HG03565 (cell line): ENCODE results near the gene FKBP2.

Experiments used
- ATAC-seq: cut with Tn5 transposase; IDR thresholded peaks from one replicate; pipeline ENCODE4 v1.9.1; 2021; ENCODE audit warnings: mild to moderate bottlenecking, moderate library complexity; ENCODE audit not compliant: unreplicated experiment

The FKBP2 gene

DNA sequence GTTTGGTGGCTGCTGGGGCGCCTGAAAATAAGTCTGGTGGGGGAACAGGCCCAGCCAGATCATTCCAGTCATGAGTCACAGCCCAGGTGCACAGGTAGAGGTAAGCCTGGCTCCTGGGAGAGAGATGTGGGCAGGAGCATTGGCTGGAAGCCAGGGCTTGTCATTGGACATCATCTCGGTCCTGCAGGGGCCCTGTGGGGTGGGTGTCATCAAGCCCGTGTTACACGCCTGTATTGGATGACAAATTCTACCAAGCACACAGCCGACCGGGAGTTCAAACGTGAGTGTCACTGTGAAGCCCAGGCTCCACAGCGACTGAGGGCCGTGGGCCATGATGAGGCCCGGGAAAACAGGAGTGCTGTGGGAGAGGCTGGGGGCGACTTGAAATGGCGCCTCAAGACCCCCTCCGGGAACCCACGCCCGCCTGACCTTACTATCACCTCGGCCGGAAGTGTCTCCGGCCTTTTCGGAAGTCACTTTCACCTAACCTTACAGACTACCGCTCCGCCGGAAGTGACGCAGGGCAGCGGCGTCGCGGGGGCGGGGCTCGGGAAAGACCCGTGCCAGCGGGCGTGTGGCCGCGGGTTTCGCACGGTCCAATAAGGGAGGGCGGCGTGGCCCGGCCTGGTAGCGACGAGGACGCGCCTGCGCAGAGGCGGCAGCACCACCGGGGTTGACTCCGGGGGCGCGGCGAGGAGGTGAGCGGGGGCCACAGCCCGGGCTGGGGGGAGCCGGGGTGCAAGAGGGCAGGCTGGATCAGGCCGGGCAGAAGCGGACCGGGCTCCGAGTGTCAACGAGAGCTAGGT is at the start of gene FKBP2:
FKBP2 (plus strand) TSS at position 661 of the 806 bp plus-strand sequence. CDS start 1,293 bp downstream, outside the sequence.
- ATAC-seq: peak; percentile 45

DNA sequence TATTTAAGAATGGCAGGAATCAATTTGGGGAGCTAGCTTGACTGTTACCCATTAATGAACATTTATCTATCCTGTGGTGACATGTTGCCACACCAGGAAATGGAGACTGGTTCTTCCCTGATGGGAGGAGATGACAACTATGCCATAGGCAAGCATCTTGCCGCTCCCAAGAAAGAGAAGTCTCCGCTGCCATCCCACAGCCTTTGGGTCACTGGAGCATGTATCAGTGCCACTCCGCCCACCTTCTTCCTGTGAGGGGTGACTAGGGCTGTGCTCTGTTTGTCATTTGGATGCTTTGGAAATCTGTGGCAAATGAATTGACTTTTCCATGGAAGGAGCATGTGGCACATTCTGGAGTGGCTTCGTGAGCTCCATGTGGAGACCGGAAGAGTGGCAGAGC is 48.5 kb upstream of the FKBP2 start:
- ATAC-seq: no peak

DNA sequence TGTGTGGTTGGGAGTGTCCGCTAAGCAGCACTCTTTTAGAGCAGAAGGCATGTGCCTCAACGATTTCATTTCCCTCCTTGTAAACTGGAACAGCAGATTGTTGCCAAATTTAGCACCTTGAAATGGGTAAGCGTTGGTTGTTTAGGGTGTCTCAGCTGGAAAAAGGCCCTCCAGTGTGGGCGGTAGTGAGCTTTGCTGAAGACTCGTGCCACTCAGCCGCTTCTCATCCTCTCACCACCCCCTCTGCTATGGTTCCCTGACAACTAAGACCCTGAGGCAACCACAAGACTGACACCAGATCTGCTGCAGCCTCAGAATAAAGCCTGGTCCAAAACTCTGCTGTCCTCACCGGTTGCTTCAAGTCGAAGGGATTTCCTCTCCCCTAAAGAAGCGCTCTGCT is 44.3 kb upstream of the FKBP2 start:
- no peak for ATAC-seq

DNA sequence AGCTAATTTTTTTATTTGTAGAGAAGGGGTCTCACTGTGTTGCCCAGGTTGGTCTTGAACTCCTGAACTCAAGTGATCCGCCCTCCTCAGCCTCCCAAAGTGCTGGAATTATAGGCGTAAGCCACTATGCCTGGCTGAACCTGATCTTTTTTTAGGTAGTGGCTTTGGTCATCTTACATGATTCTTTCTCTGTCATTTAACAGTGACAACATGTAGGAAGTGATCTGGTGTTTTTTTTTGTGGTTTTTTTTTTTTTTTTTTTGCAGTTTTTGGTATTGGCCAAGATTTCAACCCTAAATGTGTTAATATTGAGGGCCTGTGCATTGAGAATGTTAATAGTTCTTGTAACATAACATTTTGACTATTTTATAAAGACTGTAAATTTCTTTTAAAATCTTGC is 42.4 kb upstream of the FKBP2 start:
- ATAC-seq: no peak

DNA sequence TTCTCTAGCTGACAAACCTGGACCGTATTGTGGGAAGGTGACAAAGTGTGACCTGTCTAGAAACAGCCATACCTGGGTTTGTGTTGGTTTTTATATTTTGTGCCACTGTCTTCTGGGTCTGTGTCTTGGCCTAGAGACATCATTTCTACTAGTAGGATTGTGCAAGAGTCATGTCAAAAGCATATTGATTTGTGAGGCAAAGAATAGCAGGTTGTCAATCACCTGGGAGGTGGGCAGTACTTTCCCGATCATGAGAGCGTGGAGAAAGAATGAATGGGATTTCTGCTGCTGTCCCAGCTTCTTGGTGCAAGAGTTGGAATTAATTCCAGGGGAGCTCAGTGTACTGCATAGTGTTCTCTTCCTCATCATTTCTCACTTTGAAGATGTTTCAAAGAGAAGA is 39.4 kb upstream of the FKBP2 start:
- no peak for ATAC-seq

DNA sequence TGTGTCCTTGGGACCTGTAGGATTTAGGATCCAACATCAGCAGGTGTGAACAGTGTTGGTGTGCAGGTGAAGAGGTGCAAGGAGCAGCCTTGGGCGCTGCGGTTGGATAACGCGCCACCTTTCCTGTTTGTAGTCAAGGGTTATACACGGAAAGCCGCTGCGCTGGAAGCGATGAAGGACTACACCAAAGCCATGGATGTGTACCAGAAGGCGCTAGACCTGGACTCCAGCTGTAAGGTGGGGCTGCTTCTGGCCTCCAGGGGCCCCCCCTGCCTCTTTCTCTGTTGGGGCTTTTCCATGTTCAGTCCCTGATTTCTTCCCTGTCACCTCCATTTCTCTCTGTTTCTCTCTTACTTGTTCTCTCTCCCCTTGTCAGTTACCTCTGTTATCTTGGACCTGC is 37.9 kb upstream of the FKBP2 start:
- no peak for ATAC-seq

DNA sequence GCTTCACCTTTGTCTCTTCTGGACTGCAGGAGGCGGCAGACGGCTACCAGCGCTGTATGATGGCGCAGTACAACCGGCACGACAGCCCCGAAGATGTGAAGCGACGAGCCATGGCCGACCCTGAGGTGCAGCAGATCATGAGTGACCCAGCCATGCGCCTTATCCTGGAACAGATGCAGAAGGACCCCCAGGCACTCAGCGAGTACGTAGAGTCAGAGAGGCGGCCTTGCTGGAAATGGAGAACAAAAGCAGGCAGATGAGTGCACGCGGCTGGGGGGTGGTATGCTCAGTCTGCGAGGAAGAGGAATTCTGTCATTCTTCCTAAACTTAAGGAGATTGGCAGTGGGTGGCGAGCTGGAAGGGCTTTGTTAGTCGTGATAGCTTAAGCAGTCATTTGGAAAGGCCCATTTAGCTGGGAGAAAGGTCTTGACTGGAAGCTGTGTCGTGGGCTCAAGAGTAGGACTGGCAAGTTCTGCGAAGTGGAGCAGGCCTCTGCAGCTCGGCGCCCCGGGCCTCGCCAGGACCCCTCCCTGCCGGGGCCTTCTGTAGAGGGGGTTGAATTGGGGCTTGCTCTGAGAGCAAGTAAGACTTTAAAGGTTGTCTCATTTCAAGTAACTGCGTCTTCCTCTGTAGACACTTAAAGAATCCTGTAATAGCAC is 37.3 kb upstream of the FKBP2 start:
- no peak for ATAC-seq

DNA sequence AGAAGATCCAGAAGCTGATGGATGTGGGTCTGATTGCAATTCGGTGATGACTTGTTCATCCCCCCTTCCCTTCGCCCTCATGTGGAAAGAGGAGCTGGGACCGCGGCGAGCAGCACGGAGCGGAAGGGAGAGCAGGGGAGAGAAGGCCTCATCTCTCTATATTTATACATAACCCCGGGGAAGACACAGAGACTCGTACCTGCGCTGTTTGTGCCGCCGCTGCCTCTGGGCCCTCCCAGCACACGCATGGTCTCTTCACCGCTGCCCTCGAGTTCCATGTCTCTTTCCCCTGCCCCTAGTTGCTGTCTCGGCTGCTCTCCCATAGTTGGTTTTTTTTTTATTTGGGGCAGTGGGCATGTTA is 36.8 kb upstream of the FKBP2 start:
- ATAC-seq: no peak

DNA sequence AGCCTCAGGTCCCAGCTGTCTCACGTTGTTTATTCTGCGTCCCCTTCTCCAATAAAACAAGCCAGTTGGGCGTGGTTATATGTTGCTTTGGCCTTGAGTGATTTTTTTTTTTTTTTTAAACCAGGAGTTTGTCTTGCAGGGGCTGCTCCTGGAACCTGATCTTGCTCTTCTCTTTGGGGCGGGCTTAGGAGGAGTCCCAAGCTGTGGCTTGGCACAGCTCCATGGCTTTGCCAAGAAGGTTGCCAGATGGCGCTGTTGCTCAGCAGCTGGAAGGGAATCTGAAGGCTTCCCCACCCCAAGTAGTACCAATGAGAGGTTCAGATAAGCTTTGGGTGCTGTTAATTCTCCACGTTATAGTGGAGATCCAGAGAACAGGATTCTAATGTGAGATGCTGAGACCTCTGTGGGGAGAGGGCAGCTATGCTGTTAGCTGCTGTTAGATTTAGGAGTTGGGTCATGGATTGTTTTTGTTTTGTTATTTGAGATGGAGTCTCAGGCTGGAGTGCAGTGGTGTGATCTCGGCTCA is 36.4 kb upstream of the FKBP2 start:
- ATAC-seq: no peak

DNA sequence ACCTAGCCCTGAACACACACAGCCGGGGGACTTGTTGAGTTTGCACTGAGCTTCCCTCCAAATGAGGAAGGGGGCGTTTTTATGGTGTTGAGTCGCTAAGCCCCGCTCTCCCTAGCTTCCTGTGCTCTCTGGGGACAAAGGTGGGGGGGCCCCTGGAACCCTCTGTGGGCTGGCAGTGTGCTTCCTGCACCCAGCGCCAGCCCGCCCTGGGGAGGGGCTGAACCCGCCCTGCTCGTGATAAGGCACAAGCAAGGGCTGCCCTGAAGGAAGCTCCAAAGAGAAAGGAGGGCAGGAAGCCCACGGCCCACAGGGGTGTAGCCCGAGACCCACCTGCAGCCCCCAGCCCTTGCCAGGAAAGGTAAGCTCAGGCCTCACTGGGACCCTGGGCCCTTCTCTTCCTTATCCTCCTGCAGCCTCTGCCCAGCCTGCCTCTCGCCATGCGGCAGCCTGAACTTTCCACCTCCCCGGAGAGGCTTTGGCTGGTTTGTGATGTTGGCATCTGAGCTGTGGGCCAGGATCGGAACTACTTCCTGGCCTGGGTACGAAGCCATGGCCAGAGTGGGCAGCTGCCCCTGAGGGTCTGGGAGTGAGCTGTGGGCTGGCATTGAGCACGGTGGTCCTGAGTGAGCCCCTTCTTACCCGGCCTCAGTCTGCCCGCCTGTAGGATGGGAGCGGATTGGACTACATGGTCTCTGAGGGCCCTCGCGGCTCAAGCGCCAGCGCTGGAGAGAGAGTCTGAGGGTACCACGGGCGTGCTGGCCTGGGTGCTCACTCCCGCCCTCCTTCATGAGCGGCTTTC is 34.2 kb upstream of the FKBP2 start, which contains the start of gene FERMT3:
FERMT3 (plus strand) TSS at position 265 of the 799 bp plus-strand sequence. CDS start 644 bp downstream, outside the sequence.
- ATAC-seq: no peak

DNA sequence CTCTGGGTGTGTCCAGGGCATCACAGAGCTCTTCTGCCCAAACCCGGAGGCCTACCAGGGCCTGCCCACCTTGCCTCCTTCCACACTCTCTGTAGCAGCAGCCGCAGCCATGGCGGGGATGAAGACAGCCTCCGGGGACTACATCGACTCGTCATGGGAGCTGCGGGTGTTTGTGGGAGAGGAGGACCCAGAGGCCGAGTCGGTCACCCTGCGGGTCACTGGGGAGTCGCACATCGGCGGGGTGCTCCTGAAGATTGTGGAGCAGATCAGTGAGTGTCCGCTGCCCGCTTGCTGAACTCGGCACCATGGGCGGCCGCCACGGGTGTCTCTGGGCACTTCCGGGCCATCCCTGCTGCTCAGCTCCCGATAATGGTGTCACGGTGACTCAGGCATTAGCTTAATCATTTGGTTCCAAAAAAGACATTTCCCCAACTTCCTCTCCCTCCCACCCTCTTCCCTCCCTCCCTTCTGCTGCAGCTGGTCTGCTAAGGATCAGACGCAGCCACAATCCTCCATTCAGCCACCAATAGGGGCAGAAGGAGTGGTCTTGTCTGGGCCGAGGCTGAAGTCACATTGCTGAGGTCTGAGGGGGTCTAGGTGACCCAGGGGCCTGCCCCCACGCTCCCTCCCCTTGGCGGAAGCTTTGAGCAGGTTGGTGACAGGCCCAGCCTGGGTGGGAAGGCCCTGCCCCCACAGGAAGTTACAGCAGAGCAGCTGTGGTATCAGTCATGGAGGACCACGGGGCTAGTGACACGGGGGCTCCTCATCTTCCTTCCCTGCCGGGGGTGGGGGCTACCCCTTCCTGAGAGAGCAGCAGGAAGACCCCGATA is 33.4 kb upstream of the FKBP2 start:
- peak; percentile 42 for ATAC-seq

DNA sequence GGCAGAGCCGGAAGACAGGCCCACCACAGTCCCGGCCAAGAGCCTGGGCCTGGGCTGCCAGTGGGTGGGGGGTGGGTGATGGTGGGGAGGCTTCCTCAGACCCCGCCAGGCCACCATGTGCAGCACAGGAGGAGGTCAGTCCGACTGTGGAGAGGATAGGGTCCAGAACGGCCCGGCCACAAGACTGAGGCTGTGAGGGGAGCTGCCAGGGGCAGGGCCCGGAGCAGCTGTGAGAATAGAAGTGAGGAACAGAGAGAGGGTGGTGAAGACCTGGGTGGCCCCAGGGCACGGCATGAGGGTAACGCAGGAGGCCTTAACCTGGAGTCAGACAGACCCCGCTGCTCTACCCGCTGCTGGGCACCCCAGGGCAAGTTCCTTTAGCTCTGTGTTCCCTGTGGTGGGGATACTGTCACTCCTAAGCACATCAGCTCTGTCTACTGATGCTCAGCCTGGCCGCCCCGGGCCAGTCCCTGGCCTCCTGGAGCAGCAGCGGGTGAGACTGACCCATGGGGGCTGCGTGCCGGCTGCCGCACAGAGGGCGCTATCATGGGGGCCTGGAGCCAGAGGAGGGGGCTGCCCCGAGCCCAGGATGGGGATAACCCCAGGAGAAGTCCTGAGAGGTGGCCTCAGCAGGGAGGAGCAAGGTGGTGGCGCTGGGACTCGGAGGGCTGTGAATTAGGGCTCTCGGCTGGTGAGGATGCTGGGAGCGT is 32.7 kb upstream of the FKBP2 start:
- ATAC-seq: peak; percentile 4

DNA sequence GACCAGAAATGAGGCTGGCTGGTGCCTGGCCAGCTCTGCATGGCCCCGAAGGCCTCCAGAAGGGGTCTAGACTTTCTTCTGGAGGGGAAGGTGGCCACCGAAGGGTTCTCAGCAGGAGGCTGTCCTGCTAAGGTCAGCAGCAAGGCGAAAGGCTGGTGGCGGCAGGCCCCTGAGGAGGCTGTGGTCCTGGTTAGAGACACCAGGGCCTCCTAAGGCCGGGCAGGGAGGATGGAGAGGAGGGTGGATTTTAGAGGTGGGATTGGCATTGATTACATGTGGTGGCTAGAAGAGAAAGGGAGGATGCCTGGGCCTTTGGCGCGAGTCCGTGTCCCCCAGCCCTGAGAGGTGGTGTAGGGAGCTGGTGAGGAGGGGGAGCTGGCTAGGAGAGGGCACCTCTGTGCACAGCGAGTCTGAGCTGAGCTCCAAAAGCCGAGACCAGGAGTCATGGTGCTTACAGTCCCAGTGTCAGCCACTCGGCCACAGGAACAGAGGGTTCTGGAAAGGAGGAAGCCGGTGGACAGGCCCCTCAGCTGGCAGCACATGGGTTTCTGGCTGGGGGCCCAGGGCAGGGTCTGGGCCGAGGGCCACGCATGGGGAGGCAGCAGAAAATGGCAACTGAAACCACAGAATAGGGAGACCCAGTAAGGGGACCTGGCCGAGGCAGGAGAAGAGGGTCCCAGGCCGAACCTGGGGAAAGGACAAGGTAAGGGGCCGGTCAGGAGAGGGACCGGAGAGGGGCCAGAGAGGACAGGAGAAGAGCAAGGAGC is 31.9 kb upstream of the FKBP2 start:
- ATAC-seq: no peak

DNA sequence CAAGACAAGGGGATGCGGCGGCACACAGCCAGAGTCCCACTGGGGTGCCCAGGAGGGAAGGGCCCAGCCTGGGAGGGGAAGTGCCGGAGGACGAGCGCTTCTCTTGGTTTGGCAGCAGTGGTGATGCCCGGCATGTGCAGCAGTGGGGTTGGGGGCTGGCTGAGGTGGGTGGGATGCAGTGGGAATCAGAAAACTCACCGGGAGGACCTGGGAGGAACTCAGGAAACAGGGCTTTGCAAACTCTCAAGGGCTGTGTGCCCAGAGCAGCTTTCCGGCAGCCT is 31.4 kb upstream of the FKBP2 start:
- no peak for ATAC-seq

DNA sequence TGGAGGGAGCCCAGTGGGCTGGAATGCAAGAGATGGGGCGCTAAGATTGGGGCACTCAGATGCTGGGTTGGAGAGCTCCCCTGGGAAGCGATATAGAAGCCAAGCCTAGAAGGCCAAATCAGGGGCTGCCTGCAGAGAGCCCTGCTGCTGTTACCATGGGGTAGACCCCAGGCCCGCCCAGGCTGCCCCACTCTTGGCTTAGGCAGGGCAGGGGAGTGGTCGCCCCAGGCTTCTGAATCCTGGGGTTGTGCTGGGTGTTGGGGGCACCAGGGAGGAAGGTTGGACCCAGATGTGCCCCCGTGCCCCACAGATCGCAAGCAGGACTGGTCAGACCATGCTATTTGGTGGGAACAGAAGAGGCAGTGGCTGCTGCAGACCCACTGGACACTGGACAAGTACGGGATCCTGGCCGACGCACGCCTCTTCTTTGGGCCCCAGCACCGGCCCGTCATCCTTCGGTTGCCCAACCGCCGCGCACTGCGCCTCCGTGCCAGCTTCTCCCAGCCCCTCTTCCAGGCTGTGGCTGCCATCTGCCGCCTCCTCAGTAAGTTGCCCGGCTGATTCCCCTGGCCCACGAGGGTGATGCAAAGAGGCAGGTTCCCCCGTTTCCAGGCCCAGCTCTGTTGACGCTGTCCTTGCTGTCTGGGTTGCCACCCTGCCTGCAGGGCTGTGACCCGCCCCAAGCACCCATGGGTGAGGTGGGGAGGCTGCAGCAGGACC is 30.4 kb upstream of the FKBP2 start:
- no peak for ATAC-seq

DNA sequence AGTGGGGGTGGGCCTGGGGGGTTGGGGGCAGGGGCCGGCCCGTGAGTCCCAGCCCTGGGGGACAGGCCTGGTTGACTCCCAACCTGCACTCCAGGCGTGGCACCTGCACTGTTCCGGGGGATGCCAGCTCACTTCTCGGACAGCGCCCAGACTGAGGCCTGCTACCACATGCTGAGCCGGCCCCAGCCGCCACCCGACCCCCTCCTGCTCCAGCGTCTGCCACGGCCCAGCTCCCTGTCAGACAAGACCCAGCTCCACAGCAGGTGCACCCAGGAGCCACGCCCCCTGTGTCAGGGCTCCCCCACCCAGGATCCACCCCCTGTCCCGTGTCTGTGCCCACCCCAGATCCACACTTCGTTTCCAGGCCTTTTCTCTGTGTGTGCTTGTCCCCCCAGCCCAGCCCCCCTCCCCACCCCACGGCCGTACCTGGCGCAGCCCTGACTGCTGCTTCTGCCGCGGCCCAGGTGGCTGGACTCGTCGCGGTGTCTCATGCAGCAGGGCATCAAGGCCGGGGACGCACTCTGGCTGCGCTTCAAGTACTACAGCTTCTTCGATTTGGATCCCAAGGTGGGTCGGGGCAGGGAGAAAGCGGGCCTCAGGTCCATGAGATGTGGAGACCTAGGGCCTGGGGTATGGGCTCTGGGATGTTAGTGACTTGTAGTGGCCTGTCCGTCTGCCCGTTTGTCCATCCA is 29.6 kb upstream of the FKBP2 start:
- no peak for ATAC-seq

DNA sequence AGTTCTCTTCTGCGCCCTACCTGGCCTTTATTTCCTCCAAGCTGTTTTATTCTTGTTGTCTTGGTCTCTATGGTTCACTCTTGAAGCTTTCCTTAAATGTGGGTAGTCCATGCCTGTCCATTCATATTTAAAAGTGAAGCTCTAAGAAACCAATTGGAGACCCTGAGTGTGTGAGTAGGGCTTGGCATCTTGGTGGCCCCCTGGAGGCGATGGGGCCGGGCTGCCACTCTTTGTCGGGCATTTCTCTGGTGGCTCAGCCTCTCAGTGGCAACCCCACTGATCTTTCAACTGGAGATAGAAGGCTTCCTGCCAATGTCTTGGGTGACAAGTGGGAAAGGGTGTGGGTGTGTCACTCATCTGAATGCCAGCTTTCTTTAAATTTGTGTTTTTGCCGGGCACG is 24.0 kb upstream of the FKBP2 start:
- no peak for ATAC-seq
